OCI-LY7 (cell line): ENCODE data around the gene AMOTL2. TPM values are rescaled to one million over a fixed set of nuclear protein-coding genes. Genes with fewer than 3 reads are reported as not detected.

Experiments
- BruUV-seq: library from RNA; stranded (reverse); fragments of 400-500 nt; replicated peaks from 2 replicates; lab custom pipeline; 2021; lab: Mats Ljungman, UMichigan
- CTCF ChIA-PET: fragments of 300-600 bp; sonication (Branson Sonifier 250); formaldehyde crosslinking; loops from one replicate; lab custom pipeline; 2022; ENCODE audit warnings: antibody characterized with exemption; ENCODE audit not compliant: unreplicated experiment; lab: Charles Lee
- POLR2A ChIA-PET: fragments of 300-600 bp; sonication (Branson Sonifier 250); formaldehyde crosslinking; loops from one replicate; lab custom pipeline; 2022; ENCODE audit warnings: antibody characterized with exemption; lab: Charles Lee
- DNase-seq: peaks from one replicate; pipeline ENCODE4 v3.0.0-alpha.2; 2015; ENCODE audit warnings: low spot score
- H2AFZ ChIP-seq: fragments of 200-600 bp; sonication (generic), shearing (Covaris generic); 2 replicates; pipeline ENCODE4 v1.6.1; 2014; ENCODE audit warnings: mild to moderate bottlenecking, antibody characterized with exemption, low read length, moderate library complexity
- H3K27ac ChIP-seq: fragments of 200-600 bp; sonication (generic); 2 replicates; pipeline ENCODE4 v1.5.1; 2014; ENCODE audit warnings: mixed run types, low read depth, mild to moderate bottlenecking, moderate library complexity, low read length, inconsistent platforms; ENCODE audit not compliant: poor library complexity, severe bottlenecking
- H3K36me3 ChIP-seq: fragments of 200-600 bp; sonication (generic); 2 replicates; pipeline ENCODE4 v1.6.1; 2014; ENCODE audit warnings: mild to moderate bottlenecking, antibody characterized with exemption, low read length, moderate library complexity, mixed read lengths; ENCODE audit not compliant: insufficient read depth
- H3K4me1 ChIP-seq: fragments of 200-600 bp; sonication (generic); 2 replicates; pipeline ENCODE4 v1.5.1; 2014; ENCODE audit warnings: mild to moderate bottlenecking, low read length; ENCODE audit not compliant: insufficient read depth, poor library complexity, severe bottlenecking
- H3K4me2 ChIP-seq: fragments of 200-600 bp; sonication (generic); 2 replicates; pipeline ENCODE4 v1.6.1; 2014; ENCODE audit warnings: mild to moderate bottlenecking, low read length
- H3K4me3 ChIP-seq: fragments of 200-600 bp; sonication (generic); 2 replicates; pipeline ENCODE4 v1.5.1; 2014; ENCODE audit warnings: mild to moderate bottlenecking, low read depth, low read length; ENCODE audit not compliant: poor library complexity, severe bottlenecking
- H3K79me2 ChIP-seq: fragments of 200-600 bp; sonication (generic); 2 replicates; pipeline ENCODE4 v1.6.1; 2016; ENCODE audit warnings: low read depth, mild to moderate bottlenecking, low read length, moderate library complexity, mixed read lengths; ENCODE audit not compliant: insufficient read depth
- H3K9me2 ChIP-seq: fragments of 200-600 bp; sonication (generic); 2 replicates; pipeline ENCODE4 v1.6.1; 2016; ENCODE audit warnings: mild to moderate bottlenecking, low read length, mixed read lengths; ENCODE audit not compliant: insufficient read depth
- H3K9me3 ChIP-seq: fragments of 200-600 bp; sonication (generic); 2 replicates; pipeline ENCODE4 v1.6.1; 2014; ENCODE audit warnings: mild to moderate bottlenecking, mixed run types, low read length, mixed read lengths
- H4K20me1 ChIP-seq: fragments of 200-600 bp; sonication (generic); 2 replicates; pipeline ENCODE4 v1.6.1; 2014; ENCODE audit warnings: mild to moderate bottlenecking, antibody characterized with exemption, low read length, moderate library complexity, mixed read lengths; ENCODE audit not compliant: insufficient read depth
- CTCF ChIP-seq: fragments of 200-600 bp; sonication (generic); conservative IDR thresholded peaks from 2 replicates; pipeline ENCODE4 v1.5.1; 2014; ENCODE audit warnings: mild to moderate bottlenecking, antibody characterized with exemption, low read length, moderate library complexity, mixed read lengths
- EZH2phosphoT487 ChIP-seq: fragments of 200-600 bp; sonication (generic); IDR thresholded peaks from 2 replicates; pipeline ENCODE4 v1.6.1; 2018; ENCODE audit warnings: low read depth, borderline replicate concordance, mild to moderate bottlenecking, mixed run types, antibody characterized with exemption, low read length, moderate library complexity, mixed read lengths
- intact Hi-C: fragments of 100-400 bp; cut with micrococcal nuclease; formaldehyde crosslinking; loops from one replicate; pipeline ENCODE4 v1.10.0; 2022; ENCODE audit not compliant: unreplicated experiment
- total RNA-seq, 2 experiments: library from RNA; depleted of rRNA in 1 of 2; stranded (reverse); fragments of >200 nt in 1 of 2; shearing (Covaris generic) in 1 of 2; gene quantifications; 2 replicates each; pipeline ENCODE4 v1.2.3, GENCODE V29; 2014 to 2022

The AMOTL2 gene
- total RNA-seq, 2 experiments from 2014 or later: not detected

- TF ChIP-seq CTCF (no peak), EZH2phosphoT487 (no peak)
- peaks cover 14% of the 10 kb centered on the region for H3K4me1 ChIP-seq
- intact Hi-C loops: no loop called here
- no peaks in the 10 kb centered on the region for H3K9me2 ChIP-seq
- H4K20me1 ChIP-seq: no peaks in the 10 kb centered on the region
- no peak overlapping the region for H3K4me3 ChIP-seq
- H3K27ac ChIP-seq: no peak overlapping the region
- no TSS peak for BruUV-seq
- H2AFZ ChIP-seq: no peak overlapping the region
- no peaks in the 10 kb centered on the region for H3K79me2 ChIP-seq
- no peak for DNase-seq
- POLR2A ChIA-PET: no interaction called here
- no peak overlapping the region for H3K4me2 ChIP-seq
- H3K9me3 ChIP-seq: no peaks in the 10 kb centered on the region
- CTCF ChIA-PET: no interaction called here
- no peaks in the 10 kb centered on the region for H3K36me3 ChIP-seq
These were observed 12.9 kb downstream of the AMOTL2 start for GRCh38 chr3:134361162-134361835.

GRCh38 chr3:134360046-134360445 is 14.2 kb downstream of the AMOTL2 start:
- no TSS peak for BruUV-seq
- CTCF ChIA-PET: no interaction called here

More at GRCh38 chr3:134360046-134360445, 14.2 kb downstream of the AMOTL2 start:
- H3K4me2 ChIP-seq: no peak overlapping the region
- POLR2A ChIA-PET: no interaction called here
- no peaks in the 10 kb centered on the region for H3K79me2 ChIP-seq
- H3K4me3 ChIP-seq: no peak overlapping the region
- no peak for TF ChIP-seq EZH2phosphoT487
- no peak for TF ChIP-seq CTCF
- no peak overlapping the region for H3K27ac ChIP-seq
- H4K20me1 ChIP-seq: no peaks in the 10 kb centered on the region
- H3K9me2 ChIP-seq: no peaks in the 10 kb centered on the region
- intact Hi-C loops: no loop called here
- H3K9me3 ChIP-seq: no peaks in the 10 kb centered on the region
- H3K36me3 ChIP-seq: no peaks in the 10 kb centered on the region
- DNase-seq: no peak
- no peak overlapping the region for H2AFZ ChIP-seq
- peaks cover 10% of the 10 kb centered on the region for H3K4me1 ChIP-seq
